SIG-M5 (cell line): Measurements from ENCODE around the gene TEX51.

Source experiments
- DNase-seq: peaks from one replicate; lab custom pipeline; 2025; lab: John Stamatoyannopoulos, UW

TEX51 gene

DNA sequence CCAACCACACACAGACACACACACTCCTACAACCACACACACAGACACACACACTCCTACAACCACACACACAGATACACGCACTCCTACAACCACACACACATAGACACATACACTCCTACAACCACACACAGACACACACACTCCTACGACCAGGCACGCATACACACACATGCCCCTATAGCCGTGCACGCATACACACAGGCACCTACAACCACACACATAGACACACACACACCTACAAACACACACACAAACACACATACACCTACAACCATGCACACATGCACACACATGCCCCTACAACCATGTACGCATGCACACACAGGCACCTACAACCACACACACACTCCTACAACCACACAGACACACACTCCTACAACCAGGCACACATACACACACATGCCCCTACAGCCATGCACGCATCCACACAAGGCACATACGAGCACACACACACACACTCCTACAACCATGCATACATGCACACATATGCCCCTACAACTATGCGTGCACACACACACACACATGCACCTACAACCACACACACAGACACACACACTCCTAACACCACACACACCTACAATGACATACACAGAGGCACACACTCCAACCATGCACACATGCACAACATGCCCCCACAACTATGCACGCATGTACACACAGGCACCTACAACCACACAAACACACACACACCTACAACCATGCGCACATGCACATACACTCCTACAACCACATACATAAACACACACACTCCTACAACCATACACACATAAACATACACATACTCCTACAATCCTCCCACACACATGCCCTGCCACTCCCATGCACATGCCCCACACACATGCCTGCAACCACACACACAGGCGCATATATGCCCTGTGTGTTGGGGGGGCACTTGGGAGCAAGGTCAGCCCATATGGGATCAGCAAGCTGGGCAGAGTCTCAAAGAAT is 19.1 kb upstream of the TEX51 start:
- DNase-seq = no peak

DNA sequence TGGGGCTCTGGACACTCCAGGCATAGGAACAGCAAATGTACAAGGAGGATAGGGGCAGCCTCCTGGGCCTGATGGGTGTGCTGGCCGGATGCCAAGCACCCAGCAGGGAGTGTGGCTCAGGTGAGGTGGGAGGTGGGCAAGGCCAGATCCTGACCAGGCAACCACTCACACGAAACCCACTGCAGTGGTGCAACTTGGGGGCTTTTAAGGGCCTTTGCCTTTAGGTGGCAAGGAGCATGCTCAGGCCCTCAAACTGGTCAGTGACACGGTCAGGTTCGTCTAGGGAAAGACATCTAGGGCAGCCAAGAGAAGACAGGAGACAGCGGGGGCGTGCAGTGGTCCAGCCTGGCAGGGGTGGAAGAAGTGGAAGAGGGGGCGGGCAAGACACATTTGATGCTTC is 18.4 kb upstream of the TEX51 start:
- DNase-seq = no peak

DNA sequence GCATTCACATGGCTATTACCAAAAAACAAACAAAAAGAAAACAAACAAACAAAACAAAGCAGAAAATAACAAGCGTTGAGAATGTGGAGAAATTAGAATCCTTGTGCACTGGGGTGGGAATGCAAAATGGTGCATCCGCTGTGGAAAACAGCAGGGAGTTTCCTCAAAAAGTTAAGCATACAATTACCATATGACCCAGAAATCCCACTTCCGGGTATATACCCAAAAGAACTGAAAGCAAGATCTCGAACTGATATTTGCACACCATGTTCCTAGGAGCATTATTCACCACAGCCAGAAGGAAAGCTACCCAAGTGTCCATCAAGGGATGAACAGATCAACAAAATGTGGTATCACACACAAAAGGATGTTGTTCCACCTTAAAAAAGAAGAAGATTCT is 17.9 kb upstream of the TEX51 start:
- no peak for DNase-seq

DNA sequence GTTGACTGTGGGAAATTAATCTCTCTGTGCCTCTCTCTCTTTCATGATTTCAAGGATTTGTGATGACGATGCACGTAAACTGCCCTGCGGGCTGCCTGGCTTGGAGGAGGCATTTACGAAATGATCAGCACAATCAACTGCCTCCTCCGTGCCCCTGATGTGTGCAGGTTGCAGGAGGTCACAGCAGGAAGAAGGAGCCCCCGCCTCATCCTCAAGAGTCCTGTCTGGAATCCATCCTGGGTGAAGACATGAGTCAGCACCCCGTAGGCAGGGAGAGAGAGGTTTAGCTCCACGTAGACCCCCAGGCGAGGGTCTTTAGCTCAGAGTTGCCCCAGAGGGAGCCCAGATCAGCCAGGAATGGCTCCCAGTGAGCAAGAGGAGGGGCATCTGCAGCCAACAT is 17.1 kb upstream of the TEX51 start:
- DNase-seq = no peak

DNA sequence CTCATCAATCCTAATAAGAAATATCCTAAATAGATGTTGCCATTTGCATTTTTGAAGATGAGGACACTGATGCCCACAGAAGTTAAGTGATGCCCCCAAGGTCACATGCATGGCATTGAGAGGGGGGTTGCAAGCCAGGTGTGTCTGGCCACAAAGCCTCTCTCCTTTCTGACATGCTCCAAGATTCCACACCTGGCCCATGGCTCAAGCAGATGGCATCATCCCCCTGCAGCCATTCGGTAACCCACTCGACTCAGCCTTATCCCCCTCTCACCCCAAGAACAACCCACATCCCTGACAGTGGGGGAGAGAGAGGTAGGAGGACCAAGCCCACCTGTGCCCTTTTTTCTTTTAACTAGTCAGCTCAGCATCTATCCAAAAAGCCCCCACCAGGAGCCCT is 16.5 kb upstream of the TEX51 start:
- DNase-seq = no peak

DNA sequence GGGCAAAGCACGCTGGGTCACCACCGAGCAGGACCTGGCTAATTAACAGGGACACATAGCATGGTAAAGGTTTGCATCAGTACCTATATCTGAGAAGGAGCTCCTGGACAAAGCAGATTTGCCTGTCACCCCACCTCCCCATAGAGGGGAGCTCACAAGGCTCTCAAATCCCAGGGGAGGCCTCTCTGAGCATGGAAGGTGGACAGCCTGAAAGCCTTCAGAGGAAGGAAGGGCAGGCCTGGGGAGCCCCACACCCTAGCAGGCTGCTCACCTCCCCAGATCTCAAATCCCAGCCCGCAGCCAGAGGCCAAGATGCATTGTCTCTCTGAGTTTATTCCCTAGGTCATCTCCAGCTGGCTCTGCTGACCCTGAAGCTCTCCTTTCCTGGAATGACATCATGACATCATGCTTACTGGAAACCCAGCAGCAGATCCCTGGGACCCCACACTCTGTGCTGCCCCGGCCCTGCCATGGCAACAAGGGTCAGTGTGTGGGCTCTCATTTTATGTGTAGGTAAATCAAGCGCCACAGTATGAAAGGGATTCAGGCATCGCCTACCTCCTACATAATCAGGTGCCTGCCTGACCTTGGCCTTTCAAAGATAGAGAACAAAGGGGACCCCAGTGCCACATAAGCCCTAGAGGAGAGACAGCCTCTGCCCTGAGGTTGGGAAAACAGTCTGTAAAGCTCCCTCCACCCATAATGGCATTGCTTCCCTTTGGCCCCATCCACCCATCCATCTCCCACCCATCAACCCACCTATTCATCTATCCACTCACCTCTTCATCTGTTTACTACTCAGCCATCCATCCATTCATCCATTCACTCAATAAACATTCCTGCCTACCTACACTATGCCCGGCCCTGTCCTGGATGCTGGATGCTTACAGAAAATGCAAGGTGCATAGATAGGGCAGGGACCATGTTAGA is 15.7 kb upstream of the TEX51 start:
- DNase-seq = no peak

DNA sequence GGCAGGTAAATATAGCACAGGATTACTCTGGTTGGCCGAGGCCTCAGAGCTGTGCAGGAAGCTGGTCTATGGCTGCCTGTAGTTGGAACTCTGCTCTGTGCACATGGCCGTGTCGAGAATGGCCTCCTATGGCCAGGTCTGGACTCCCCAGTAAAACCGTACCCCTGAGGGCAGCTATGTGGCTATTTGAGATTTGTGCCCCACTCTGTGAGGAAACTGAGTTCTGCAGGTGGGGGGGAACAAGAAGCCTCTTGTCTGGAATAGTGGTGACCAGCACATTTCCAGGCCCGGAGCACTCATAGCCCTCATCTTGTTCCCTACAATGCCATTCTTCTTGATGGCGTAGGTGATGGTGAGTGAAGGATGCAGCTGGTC is 15.0 kb upstream of the TEX51 start:
- DNase-seq = no peak

DNA sequence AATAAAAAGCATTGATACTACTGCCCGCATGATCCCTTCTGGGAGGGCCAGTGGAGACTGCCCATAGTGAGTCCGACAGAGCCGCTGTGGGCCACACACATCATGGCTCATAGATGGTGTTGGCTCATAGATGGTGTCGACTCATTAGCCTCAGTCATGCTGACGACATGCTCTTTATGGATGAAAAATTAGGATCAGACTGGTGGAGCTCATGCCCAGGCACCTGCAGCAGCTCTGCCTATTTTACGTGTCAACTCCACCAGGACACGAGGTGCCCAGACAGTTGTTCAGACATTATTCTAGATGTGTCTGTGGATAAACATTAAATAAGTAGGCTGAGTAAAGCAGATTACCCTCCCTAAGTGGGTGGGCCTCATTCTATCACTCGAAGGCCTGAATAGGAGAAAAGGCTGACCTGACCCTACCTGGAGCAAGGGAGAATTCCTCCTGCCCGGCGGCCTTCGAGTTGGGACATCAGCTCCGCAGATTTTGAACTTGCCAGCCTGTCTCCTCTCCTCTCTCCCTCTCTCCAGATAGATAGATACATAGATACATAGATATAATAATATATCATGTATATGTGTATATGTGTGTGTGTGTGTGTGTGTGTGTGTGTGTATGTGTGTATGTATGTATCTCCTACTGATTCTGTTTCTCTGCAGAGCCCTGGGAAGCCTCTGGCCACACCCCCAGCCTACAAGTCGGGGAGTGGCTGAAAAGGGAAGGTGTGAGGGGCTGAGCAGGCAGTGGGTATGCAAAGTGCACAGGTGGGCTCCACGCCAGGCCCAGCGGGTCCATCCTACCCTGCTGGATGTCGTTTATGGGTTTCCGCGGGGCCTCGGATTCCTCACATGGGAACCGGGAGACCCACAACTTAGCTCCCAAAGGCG is 13.6 kb upstream of the TEX51 start:
- DNase-seq = no peak

DNA sequence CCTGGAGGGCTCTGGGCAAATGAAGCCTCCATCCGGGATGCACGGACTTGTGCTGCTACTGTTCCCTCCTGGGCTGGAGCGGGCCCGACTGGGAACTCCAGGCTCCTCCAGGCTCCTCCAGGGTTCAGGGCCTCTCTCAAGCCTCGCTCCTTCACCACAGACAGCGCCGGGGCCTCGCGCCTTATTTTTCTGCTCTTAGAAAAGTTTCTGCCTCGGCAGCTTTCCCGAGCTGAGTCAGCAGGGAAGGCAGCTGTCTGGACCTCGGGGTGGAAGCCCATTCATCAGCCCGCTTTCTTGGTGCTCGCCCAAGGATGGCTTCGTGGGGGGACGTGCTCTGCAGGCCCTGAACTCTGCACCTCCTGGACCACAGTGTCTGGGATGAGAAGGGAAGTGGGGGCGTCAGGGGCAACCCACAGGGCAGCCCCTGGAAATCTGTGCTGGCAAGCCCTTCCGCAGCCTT is 12.9 kb upstream of the TEX51 start:
- no peak for DNase-seq

DNA sequence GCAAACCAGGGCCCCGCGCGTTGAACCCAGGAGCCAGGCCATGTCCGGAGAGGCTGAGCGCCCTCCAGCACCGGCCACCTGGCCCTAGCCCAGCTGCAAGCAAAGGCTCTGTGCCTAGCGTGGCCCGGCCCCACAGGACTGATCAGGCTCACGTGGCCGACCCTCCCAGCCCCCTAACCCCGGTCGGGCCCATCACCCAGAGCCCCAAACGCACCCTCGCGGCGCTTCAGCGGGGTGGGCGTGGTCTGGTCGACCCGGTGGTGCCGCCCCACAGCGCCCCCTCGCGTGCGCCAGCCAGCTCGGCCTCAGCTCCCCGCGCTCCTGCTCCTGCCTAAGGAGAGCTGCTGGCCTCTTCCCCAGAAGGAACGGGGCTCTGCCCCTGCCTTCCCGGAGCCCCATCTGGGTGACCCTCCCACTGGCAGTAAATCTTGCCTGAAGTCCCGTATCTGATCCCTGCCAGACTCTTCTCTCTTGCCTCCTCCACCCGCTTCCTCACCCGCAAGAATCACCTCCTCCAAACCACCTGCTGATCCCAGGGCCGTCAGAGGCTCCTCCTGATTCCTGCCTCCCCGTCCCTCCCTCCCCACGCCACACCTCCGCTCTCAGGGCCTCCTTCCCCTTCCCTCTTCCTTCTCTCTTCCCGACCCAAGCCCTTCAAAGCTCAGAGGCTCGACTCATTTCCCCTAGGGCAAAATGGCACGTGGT is 12.3 kb upstream of the TEX51 start:
- no peak for DNase-seq

DNA sequence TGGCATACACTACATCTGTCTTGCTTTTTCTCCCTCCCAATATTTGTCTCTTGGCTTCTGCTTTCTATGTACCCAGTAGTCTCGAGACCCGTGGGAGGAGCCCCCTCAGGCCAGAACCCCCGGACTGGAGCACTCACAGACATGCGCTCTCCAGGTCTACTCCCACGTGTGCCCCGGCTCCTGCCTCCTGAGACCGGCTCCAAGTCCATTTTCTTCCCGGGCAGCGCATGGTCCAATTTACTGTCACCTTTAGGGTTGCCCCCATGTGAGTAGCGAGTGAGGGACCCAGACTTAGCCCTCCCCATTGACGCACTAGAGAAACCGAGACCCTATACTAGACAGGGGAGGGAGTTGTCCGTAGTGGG is 11.8 kb upstream of the TEX51 start:
- DNase-seq = no peak

DNA sequence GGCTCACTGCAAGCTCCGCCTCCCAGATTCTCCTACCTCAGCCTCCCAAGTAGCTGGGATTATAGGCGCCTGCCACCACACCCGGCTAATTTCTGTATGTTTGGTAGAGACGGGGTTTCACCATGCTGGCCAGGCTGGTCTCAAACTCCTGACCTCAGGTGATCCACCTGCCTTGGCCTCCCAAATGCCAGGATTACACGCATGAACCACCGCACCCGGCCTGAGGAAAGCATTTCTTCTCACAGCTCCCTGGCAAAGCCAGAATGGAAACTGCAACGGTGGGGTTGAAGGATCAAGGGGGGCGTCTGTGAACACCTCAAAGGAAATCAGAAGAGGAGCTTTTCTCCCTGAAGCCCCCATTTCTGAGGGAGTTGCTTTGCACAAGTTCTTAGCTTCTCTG is 11.2 kb upstream of the TEX51 start:
- no peak for DNase-seq

DNA sequence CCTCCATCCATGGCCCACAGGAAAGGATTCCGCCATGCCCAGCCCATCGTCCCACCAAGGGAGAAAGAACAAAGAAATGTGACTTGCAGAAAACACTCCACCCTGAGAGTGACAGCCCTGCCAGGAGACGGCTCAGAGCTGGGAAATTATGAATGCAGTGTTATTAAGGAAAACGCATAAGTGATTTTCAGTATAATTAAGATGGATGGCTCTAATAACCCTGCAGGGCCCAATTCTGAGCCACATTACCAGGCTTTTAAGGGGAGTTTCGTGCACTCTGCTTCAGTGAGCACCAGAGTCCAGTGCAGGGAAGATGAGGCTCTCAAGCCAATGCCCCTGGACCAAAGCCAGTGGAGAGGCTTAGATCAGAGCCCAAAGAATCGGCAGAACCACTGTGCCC is 10.6 kb upstream of the TEX51 start:
- DNase-seq = no peak

DNA sequence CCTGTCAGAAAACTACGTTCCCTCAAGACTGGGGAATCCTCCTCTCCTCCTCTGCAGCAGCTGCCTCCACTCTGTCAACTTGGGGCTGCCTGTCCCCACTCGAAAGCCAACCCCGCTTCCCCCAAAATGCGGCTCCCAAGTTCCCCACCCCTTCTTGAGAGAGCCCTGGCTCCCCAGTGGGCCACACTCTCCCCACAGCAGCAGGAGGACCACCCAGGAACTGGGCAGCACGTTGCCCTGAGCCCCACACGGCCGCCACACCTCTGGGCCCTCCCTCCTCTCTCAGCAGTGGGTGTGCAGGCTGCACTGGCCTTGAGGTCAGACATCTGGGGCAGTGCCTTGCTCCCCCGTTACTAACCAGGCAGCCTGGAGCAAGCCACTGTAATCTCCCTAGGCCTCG is 9.6 kb upstream of the TEX51 start:
- no peak for DNase-seq

DNA sequence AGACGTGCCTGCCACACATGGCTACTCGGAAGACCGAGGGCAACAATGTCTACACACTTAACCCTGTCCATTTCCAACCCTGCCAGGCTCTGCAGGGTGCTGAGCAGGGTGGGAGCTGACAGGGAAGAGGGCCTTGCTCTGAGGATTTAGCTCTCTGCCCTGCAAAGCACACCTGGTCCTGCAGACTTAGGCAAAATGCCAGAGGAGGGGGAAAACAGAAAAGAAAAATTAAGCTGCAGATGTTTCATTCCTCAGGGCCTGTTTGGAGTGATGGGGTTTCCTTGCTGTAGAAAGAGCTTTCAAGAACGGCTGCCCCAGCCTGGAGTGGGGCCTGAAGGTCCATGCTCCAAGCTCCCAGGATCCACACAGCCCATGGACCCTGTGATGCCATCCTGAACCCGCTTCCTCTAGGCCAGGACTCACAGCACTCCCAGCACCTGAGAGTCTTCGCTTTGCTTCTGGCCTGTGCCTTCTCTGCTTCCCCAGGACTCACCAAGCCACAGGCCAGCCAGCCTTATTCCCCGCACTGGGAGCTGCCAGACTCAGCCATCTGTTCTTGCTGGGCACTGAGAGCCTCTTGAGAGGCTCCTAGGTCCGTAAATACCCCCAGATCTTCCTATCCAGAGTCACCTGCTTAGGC is 9.1 kb upstream of the TEX51 start:
- no peak for DNase-seq

DNA sequence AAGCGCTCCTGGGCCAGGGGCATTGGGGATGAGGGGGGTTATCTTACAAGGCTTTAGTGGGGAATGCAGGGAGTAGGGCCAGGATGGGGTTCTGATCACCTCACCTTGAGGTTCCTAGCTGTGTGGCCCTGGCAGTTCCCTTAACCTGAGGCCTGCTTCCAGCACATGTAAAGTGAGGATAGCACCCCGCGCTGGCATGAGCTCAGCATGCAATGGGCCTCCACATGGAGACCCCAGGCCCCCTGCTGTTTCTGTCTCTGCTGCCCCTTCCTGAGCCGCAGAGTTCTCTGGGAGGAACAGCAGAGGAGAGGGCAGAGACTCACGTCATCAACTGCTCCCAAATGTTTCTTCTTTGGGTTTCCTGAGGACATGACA is 8.6 kb upstream of the TEX51 start:
- DNase-seq = no peak

DNA sequence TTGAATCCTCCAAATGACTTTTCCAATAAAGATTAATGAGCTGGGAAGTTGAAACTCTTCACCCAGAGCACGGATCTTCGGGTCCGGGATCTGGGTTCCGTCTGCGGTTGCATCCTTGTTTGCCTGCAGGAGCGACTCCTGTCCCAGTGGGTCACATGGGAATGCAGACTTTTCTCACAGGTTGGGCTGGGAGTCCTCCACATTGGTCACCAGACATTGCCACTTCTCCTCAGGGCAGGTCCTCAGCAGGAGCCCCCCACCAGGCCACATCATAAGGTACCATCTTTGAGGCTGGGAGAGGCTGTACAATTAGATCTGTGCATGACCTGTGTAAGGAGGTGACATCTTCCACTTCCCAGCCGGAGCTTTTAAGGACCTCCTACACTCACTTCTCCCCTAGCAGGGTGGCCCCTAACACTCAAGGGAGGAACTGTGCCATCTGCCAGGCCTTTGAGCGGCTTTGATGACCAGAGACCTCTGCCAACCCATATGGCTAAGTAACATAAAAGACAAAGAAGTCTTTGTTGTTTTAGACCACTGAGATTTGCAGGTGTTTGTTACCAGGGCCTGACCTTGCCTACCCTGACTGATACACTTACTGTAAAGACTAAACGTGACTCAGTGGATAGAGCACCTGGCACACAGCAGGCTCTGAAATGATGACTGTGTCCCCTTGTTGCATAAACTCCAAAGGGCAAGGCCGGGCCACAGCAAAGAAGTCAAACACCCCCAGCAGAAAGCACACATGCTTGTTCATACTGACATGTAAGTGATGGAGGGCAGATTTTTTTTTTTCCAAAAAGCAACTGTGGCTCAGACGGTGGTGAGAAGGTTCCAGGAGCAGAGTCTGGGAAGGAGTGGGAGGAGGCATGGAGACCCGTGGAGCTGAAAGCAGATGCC is 7.9 kb upstream of the TEX51 start:
- no peak for DNase-seq

DNA sequence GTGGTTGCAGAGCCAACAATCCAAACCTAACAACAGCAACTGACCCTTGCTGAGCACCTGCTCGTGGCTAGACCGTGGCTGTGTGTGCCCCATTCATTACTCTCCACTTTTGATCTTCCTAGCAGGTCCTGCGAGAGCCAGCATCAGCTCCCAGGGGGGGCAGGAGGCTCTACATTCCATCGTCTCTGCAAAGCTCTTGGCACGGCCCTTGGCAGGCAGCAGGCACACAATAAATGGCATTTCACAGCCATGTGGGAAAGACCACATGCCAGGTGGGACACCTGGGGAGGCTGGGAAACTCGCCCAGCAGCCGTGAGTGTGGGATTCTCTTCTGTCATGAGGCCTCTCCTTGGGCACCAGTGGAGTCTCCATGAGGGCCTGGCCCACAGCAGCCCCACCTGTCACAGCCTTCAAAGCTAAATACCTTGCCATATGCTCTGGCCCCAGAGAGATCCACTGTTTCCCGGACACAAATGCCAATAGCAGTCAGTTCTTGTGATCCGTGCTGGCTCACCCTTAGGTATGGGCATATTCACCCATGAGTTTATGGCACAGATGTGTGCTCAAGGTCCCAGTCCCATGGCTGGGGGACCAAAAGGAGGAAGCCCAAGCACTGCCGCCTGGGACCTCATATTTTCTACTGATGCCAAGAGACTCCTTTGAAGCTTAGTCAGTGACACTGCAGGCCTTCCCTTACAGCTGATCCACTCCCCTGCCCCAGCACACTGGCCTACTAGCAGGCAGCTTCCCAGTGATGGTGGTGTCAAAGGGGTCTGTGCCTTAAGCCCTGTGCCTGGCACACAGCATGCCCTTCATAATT is 6.8 kb upstream of the TEX51 start:
- no peak for DNase-seq

DNA sequence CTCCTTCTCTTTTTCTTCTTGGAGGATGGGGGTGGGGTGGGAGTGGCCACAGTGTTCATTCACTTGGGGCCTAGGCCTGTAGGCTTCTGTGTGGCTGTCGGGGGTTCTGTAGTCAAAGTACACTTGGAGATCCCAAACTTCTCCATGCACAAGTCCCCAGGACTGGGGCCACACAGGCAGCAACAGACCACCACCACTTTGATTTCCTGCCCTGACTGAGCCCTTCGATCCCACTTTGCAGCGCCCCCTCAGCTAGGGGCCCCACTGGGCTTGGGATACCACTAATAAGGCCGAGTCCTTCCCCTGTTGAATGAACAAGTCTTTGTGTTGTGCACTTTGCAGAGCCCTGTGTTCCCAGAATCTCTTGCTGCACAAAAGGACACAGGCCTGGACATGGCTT is 5.5 kb upstream of the TEX51 start:
- DNase-seq = no peak
